HEK293T (cell line): ENCODE measurements around the gene GRHL1.

Experiments used
- BHLHE40 ChIP-seq: fragments of 450-650 bp; IDR thresholded peaks from 2 replicates; pipeline ENCODE4 v1.6.1; 2016; ENCODE audit warnings: mild to moderate bottlenecking, moderate library complexity, borderline replicate concordance
- ELF4 ChIP-seq: fragments of 450-650 bp; IDR thresholded peaks from 2 replicates; pipeline ENCODE4 v1.6.1; 2017; ENCODE audit warnings: antibody characterized with exemption
- FOXA1 ChIP-seq: fragments of 450-650 bp; IDR thresholded peaks from 2 replicates; pipeline ENCODE4 v1.6.1; 2016; ENCODE audit warnings: mild to moderate bottlenecking
- FOXK2 ChIP-seq: fragments of 450-650 bp; IDR thresholded peaks from 2 replicates; pipeline ENCODE4 v1.6.1; 2016; ENCODE audit warnings: mild to moderate bottlenecking
- FOXM1 ChIP-seq: fragments of 450-650 bp; IDR thresholded peaks from 2 replicates; pipeline ENCODE4 v1.6.1; 2017; ENCODE audit warnings: mild to moderate bottlenecking, borderline replicate concordance
- HDGF ChIP-seq: fragments of 450-650 bp; IDR thresholded peaks from 2 replicates; pipeline ENCODE4 v1.6.1; 2017; ENCODE audit warnings: antibody characterized with exemption, borderline replicate concordance
- SP1 ChIP-seq: fragments of 450-650 bp; IDR thresholded peaks from 2 replicates; pipeline ENCODE4 v1.6.1; 2017
- SUZ12 ChIP-seq: fragments of 450-650 bp; IDR thresholded peaks from 2 replicates; pipeline ENCODE4 v1.6.1; 2016; ENCODE audit warnings: mild to moderate bottlenecking
- TARDBP ChIP-seq: fragments of 450-650 bp; IDR thresholded peaks from 2 replicates; pipeline ENCODE4 v1.6.1; 2016
- TF ChIP-seq, protein P1 (sequence below): fragments of 450-650 bp; IDR thresholded peaks from 2 replicates; pipeline ENCODE4 v1.6.1; 2016

DNA sequence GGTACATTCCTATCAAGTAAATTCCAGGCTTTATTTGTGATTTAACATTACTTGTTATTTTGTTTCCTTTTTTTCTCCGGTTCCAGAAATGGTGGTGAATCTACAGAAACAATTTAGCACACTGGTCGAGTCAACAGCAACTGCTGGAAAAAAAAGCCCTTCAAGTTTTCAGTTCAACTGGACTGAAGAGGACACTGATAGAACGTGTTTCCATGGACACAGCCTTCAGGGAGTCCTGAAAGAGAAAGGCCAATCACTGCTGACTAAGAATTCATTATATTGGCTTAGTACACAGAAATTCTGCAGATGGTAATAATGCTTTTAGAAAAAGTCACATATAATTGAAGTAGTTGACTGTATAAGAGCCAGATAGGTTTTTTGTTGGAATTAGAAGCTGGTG, 32.0 kb upstream of the GRHL1 start:
- TF ChIP-seq FOXA1, result no peak
- no peak for TF ChIP-seq BHLHE40
- no peak for TF ChIP-seq TARDBP
- TF ChIP-seq SP1, result no peak
- no peak for TF ChIP-seq FOXK2
- TF ChIP-seq SUZ12, result no peak
- TF ChIP-seq FOXM1, result no peak
- TF ChIP-seq, protein P1, sequence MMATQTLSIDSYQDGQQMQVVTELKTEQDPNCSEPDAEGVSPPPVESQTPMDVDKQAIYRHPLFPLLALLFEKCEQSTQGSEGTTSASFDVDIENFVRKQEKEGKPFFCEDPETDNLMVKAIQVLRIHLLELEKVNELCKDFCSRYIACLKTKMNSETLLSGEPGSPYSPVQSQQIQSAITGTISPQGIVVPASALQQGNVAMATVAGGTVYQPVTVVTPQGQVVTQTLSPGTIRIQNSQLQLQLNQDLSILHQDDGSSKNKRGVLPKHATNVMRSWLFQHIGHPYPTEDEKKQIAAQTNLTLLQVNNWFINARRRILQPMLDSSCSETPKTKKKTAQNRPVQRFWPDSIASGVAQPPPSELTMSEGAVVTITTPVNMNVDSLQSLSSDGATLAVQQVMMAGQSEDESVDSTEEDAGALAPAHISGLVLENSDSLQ, result no peak
- no peak for TF ChIP-seq ELF4
- no peak for TF ChIP-seq HDGF
